ENCODE measurements around the gene DTD1. TPM values are rescaled to one million over a fixed set of nuclear protein-coding genes. Genes with fewer than 3 reads are reported as not detected.

Gene DTD1
- total RNA-seq, 1 experiment from 2014 or later, result 14.3 TPM

- no peaks in the 10 kb centered on the region for H3K27me3 Mint-ChIP-seq (ENCODE audit: unreplicated experiment)
- TF ChIP-seq, protein P1, sequence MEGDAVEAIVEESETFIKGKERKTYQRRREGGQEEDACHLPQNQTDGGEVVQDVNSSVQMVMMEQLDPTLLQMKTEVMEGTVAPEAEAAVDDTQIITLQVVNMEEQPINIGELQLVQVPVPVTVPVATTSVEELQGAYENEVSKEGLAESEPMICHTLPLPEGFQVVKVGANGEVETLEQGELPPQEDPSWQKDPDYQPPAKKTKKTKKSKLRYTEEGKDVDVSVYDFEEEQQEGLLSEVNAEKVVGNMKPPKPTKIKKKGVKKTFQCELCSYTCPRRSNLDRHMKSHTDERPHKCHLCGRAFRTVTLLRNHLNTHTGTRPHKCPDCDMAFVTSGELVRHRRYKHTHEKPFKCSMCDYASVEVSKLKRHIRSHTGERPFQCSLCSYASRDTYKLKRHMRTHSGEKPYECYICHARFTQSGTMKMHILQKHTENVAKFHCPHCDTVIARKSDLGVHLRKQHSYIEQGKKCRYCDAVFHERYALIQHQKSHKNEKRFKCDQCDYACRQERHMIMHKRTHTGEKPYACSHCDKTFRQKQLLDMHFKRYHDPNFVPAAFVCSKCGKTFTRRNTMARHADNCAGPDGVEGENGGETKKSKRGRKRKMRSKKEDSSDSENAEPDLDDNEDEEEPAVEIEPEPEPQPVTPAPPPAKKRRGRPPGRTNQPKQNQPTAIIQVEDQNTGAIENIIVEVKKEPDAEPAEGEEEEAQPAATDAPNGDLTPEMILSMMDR (IDR thresholded peaks at IDR 0.05; ENCODE audit: unreplicated experiment), result no peak
- intact Hi-C loops (cut with micrococcal nuclease; ENCODE audit: unreplicated experiment), result no loop called here
- no peaks in the 10 kb centered on the region for H3K4me1 Mint-ChIP-seq (ENCODE audit: low read depth, unreplicated experiment)
- no peak overlapping the region for H3K27ac Mint-ChIP-seq (ENCODE audit: unreplicated experiment)
- no peaks in the 10 kb centered on the region for H3K36me3 Mint-ChIP-seq (ENCODE audit: insufficient read depth, unreplicated experiment)
- BruUV-seq (replicated peaks), result no TSS peak
- H3K4me3 Mint-ChIP-seq (ENCODE audit: low read depth, unreplicated experiment), result no peak overlapping the region
- DNase-seq, result no peak
- H3K9me3 Mint-ChIP-seq (ENCODE audit: low read depth, unreplicated experiment), result no peaks in the 10 kb centered on the region
- CTCF ChIA-PET, result no interaction called here
Measured at GRCh38 chr20:18685406-18685805, 97.6 kb downstream of the DTD1 start.

DNA sequence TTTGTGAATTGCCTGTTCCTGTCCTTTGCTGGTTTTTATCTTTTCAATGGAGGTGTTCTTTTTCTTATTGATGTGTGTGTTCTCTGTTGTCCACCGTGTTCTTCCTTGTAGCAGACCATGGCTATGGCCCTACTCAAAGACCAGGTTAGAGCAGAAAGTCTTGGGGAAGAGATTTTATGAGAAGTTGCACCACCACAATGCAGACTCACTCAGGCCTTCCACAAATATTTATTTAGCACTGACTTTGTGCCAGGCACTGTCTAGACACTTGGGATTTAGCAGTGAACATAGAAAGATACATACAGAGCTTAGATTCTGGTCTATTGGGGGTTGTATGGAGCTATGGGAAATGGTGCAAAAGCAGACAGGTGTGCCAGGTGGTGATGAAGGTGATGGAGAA, 98.8 kb downstream of the DTD1 start:
- DNase-seq, result no peak
- Mint-ChIP-seq H3K4me3 (ENCODE audit: low read depth, unreplicated experiment) (no peak overlapping the region), H3K9me3 (ENCODE audit: low read depth, unreplicated experiment) (no peaks in the 10 kb centered on the region), H3K27me3 (ENCODE audit: unreplicated experiment) (no peaks in the 10 kb centered on the region), H3K36me3 (ENCODE audit: insufficient read depth, unreplicated experiment) (no peaks in the 10 kb centered on the region), H3K27ac (ENCODE audit: unreplicated experiment) (no peak overlapping the region), H3K4me1 (ENCODE audit: low read depth, unreplicated experiment) (no peaks in the 10 kb centered on the region)
- TF ChIP-seq, protein P1 (IDR thresholded peaks at IDR 0.05; ENCODE audit: unreplicated experiment), result no peak
- no TSS peak for BruUV-seq (replicated peaks)
- CTCF ChIA-PET, result no interaction called here
- intact Hi-C loops (cut with micrococcal nuclease; ENCODE audit: unreplicated experiment), result no loop called here

GRCh38 chr20:18688676-18689075, 100.8 kb downstream of the DTD1 start:
- TF ChIP-seq, protein P1 (IDR thresholded peaks at IDR 0.05; ENCODE audit: unreplicated experiment), result no peak
- DNase-seq, result no peak
- Mint-ChIP-seq H3K27ac (ENCODE audit: unreplicated experiment) (no peak overlapping the region), H3K36me3 (ENCODE audit: insufficient read depth, unreplicated experiment) (no peaks in the 10 kb centered on the region), H3K9me3 (ENCODE audit: low read depth, unreplicated experiment) (no peaks in the 10 kb centered on the region), H3K4me1 (ENCODE audit: low read depth, unreplicated experiment) (no peaks in the 10 kb centered on the region), H3K27me3 (ENCODE audit: unreplicated experiment) (no peaks in the 10 kb centered on the region), H3K4me3 (ENCODE audit: low read depth, unreplicated experiment) (no peak overlapping the region)
- intact Hi-C loops (cut with micrococcal nuclease; ENCODE audit: unreplicated experiment), result no loop called here
- no TSS peak for BruUV-seq (replicated peaks)
- CTCF ChIA-PET, result no interaction called here

DNA sequence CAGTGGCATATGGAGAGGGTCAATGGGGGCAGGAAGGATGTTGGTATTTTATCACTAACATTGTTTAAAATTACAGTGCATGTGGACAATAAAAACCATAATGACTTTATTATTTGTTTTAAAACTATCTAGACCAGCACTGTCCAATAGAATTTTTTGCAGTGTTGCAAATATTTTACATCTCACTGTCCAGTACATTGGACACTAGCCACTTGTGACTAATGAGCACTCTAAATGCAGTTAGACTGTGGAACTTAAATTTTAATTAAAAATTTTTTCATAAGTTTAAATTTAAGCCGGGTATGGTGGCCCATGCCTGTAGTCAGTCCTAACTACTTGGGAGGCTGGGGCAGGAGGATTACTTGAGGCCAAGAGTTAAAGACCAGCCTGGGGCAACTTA, 101.7 kb downstream of the DTD1 start:
- Mint-ChIP-seq H3K4me3 (ENCODE audit: low read depth, unreplicated experiment) (no peak overlapping the region), H3K27ac (ENCODE audit: unreplicated experiment) (no peak overlapping the region), H3K27me3 (ENCODE audit: unreplicated experiment) (no peaks in the 10 kb centered on the region), H3K4me1 (ENCODE audit: low read depth, unreplicated experiment) (no peaks in the 10 kb centered on the region), H3K36me3 (ENCODE audit: insufficient read depth, unreplicated experiment) (no peaks in the 10 kb centered on the region), H3K9me3 (ENCODE audit: low read depth, unreplicated experiment) (no peaks in the 10 kb centered on the region)
- intact Hi-C loops (cut with micrococcal nuclease; ENCODE audit: unreplicated experiment), result no loop called here
- no peak for DNase-seq
- CTCF ChIA-PET, result no interaction called here
- no TSS peak for BruUV-seq (replicated peaks)
- TF ChIP-seq, protein P1 (IDR thresholded peaks at IDR 0.05; ENCODE audit: unreplicated experiment), result no peak

- intact Hi-C loops (cut with micrococcal nuclease; ENCODE audit: unreplicated experiment), result no loop called here
- no peak overlapping the region for H3K4me3 Mint-ChIP-seq (ENCODE audit: low read depth, unreplicated experiment)
- H3K36me3 Mint-ChIP-seq (ENCODE audit: insufficient read depth, unreplicated experiment), result no peaks in the 10 kb centered on the region
- H3K27ac Mint-ChIP-seq (ENCODE audit: unreplicated experiment), result no peak overlapping the region
- H3K9me3 Mint-ChIP-seq (ENCODE audit: low read depth, unreplicated experiment), result no peaks in the 10 kb centered on the region
- H3K4me1 Mint-ChIP-seq (ENCODE audit: low read depth, unreplicated experiment), result no peaks in the 10 kb centered on the region
- CTCF ChIA-PET, result no interaction called here
- H3K27me3 Mint-ChIP-seq (ENCODE audit: unreplicated experiment), result no peaks in the 10 kb centered on the region
- DNase-seq, result no peak
- no TSS peak for BruUV-seq (replicated peaks)
- TF ChIP-seq, protein P1 (IDR thresholded peaks at IDR 0.05; ENCODE audit: unreplicated experiment), result no peak
Measured at GRCh38 chr20:18692447-18692846, 104.6 kb downstream of the DTD1 start.
